ENCODE data around the gene DNAJC11. TPM values are rescaled to one million over a fixed set of nuclear protein-coding genes. Genes with fewer than 3 reads are reported as not detected.

The DNAJC11 gene
- total RNA-seq, 1 donor from 2014 or later: 47.6 TPM

DNA sequence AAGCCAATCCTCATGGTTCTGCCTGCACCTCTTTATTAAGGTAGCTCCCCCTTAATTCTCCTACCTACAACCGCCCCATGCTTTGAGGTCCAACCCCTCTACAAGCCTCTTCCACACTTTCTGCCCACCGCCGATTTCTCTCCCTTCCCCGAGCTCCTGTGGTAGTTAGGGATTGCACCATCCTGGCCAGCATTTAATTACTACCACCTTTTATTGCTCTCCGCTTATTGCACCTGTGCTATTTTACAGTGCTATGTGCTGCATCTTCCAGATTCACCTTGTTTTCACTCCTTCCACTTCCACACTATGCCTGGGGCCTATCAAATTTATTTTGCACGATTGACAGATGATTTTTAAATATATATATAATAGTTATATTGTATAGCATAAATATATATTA, 29.3 kb upstream of the DNAJC11 start:
- no peak for DNase-seq (ENCODE audit: low spot score)
- Histone ChIP-seq H3K9me3 (ENCODE audit: low read depth) (no peaks in the 10 kb centered on the region), H3F3A (ENCODE audit: low read depth) (peaks cover 15% of the 10 kb centered on the region), H3K27me3 (no peaks in the 10 kb centered on the region), H3K9ac (no peak overlapping the region), H3K79me2 (ENCODE audit: low read depth) (no peaks in the 10 kb centered on the region), H2AFZ (replicated peaks) (peak overlapping the region; percentile 48), H3K4me2 (no peak overlapping the region), H4K20me1 (ENCODE audit: low read depth) (no peaks in the 10 kb centered on the region), H3K4me1 (peaks cover 2% of the 10 kb centered on the region), H3K27ac (no peak overlapping the region), H3K4me3 (no peak overlapping the region), H3K36me3 (no peaks in the 10 kb centered on the region)
- Mint-ChIP-seq H3K4me3 (no peak overlapping the region), H3K4me1 (peaks cover 6% of the 10 kb centered on the region), H3K9me3 (no peaks in the 10 kb centered on the region), H3K27me3 (ENCODE audit: insufficient read depth, low read depth) (peaks cover 14% of the 10 kb centered on the region), H3K27ac (no peak overlapping the region), H3K36me3 (no peaks in the 10 kb centered on the region)
- TF ChIP-seq EZH2 (IDR thresholded peaks at IDR 0.05) (no peak), EZH2phosphoT487 (IDR thresholded peaks at IDR 0.05) (no peak)
- TF ChIP-seq, protein P1, sequence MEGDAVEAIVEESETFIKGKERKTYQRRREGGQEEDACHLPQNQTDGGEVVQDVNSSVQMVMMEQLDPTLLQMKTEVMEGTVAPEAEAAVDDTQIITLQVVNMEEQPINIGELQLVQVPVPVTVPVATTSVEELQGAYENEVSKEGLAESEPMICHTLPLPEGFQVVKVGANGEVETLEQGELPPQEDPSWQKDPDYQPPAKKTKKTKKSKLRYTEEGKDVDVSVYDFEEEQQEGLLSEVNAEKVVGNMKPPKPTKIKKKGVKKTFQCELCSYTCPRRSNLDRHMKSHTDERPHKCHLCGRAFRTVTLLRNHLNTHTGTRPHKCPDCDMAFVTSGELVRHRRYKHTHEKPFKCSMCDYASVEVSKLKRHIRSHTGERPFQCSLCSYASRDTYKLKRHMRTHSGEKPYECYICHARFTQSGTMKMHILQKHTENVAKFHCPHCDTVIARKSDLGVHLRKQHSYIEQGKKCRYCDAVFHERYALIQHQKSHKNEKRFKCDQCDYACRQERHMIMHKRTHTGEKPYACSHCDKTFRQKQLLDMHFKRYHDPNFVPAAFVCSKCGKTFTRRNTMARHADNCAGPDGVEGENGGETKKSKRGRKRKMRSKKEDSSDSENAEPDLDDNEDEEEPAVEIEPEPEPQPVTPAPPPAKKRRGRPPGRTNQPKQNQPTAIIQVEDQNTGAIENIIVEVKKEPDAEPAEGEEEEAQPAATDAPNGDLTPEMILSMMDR (IDR thresholded peaks at IDR 0.05): no peak

DNA sequence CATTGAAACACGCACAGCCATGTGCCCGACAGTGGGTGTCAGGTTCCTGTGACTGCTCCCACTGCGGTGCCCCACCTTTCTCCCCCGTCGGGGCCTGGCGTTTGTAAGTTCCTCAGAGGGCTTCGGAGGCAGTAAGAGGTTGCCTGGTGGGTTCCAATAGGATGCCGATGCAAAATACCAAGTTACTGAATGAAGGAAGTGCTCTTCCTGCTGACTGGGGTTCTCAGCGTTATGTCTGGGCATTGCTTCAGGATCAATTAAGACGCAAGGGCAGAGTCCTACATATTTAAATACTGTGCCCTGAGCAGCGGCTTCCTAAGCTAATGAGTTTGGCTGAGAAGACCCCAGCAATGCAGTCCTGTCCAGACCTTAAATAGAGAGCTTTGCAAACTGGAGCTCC, 28.9 kb upstream of the DNAJC11 start:
- Histone ChIP-seq H4K20me1 (ENCODE audit: low read depth) (no peaks in the 10 kb centered on the region), H3K36me3 (no peaks in the 10 kb centered on the region), H3K4me2 (no peak overlapping the region), H3K4me1 (no peaks in the 10 kb centered on the region), H3K79me2 (ENCODE audit: low read depth) (no peaks in the 10 kb centered on the region), H3K27ac (no peak overlapping the region), H3K9me3 (ENCODE audit: low read depth) (no peaks in the 10 kb centered on the region), H3F3A (ENCODE audit: low read depth) (peaks cover 11% of the 10 kb centered on the region), H3K9ac (no peak overlapping the region), H2AFZ (replicated peaks) (peak overlapping the region; percentile 48), H3K4me3 (no peak overlapping the region), H3K27me3 (no peaks in the 10 kb centered on the region)
- Mint-ChIP-seq H3K36me3 (no peaks in the 10 kb centered on the region), H3K27me3 (ENCODE audit: insufficient read depth, low read depth) (peaks cover 12% of the 10 kb centered on the region), H3K27ac (no peak overlapping the region), H3K4me1 (peaks cover 6% of the 10 kb centered on the region), H3K9me3 (no peaks in the 10 kb centered on the region), H3K4me3 (no peak overlapping the region)
- peak; percentile 28 for DNase-seq (ENCODE audit: low spot score)
- TF ChIP-seq EZH2 (IDR thresholded peaks at IDR 0.05): no peak
- TF ChIP-seq, protein P1 (IDR thresholded peaks at IDR 0.05): no peak
- TF ChIP-seq EZH2phosphoT487 (IDR thresholded peaks at IDR 0.05): no peak

DNA sequence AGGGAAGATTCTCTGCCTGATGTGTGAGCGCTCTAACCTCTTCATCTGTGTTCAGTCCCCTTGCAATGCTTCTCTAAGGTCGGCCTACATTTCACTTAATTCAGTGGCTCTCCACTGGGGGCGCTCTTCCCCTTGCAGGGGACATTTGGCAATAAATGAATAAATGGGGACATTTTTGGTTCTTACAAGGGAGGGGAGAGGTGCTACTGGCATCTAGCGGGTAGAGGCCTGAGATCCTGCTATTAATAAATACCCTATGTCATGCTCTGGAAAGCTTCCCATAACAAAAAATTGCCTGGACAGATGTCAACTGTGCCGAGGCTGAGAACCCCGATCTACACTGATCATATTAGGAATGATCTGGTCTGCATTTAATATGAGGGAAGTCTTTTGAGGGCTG, 25.9 kb upstream of the DNAJC11 start:
- Histone ChIP-seq H4K20me1 (ENCODE audit: low read depth) (no peaks in the 10 kb centered on the region), H3F3A (ENCODE audit: low read depth) (no peaks in the 10 kb centered on the region), H3K27ac (no peak overlapping the region), H3K9me3 (ENCODE audit: low read depth) (no peaks in the 10 kb centered on the region), H3K4me3 (no peak overlapping the region), H3K79me2 (ENCODE audit: low read depth) (no peaks in the 10 kb centered on the region), H3K4me1 (no peaks in the 10 kb centered on the region), H3K9ac (no peak overlapping the region), H2AFZ (replicated peaks) (no peak overlapping the region), H3K4me2 (no peak overlapping the region), H3K27me3 (no peaks in the 10 kb centered on the region), H3K36me3 (no peaks in the 10 kb centered on the region)
- peak; percentile 82 for DNase-seq (ENCODE audit: low spot score)
- Mint-ChIP-seq H3K9me3 (no peaks in the 10 kb centered on the region), H3K27ac (peak overlapping the region; percentile 5), H3K4me3 (no peak overlapping the region), H3K4me1 (peaks cover 10% of the 10 kb centered on the region), H3K36me3 (no peaks in the 10 kb centered on the region), H3K27me3 (ENCODE audit: insufficient read depth, low read depth) (peaks cover 10% of the 10 kb centered on the region)
- TF ChIP-seq, protein P1 (IDR thresholded peaks at IDR 0.05): peak; percentile 100
- no peak for TF ChIP-seq EZH2 (IDR thresholded peaks at IDR 0.05)

Measured in neural progenitor cell (in vitro differentiated cells).